Hepatocyte (in vitro differentiated cells): ENCODE results near the gene PLEKHA5.

Experiments
- EZH2 ChIP-seq: fragments of 200-600 bp; sonication (generic); IDR thresholded peaks from 2 replicates; pipeline ENCODE4 v1.6.1; 2016; ENCODE audit warnings: antibody characterized with exemption, mild to moderate bottlenecking, borderline replicate concordance
- TF ChIP-seq, protein P1 (sequence below): fragments of 200-600 bp; sonication (generic); IDR thresholded peaks from 2 replicates; pipeline ENCODE4 v1.5.1; 2016; ENCODE audit warnings: antibody characterized with exemption, mild to moderate bottlenecking; ENCODE audit not compliant: poor library complexity

DNA sequence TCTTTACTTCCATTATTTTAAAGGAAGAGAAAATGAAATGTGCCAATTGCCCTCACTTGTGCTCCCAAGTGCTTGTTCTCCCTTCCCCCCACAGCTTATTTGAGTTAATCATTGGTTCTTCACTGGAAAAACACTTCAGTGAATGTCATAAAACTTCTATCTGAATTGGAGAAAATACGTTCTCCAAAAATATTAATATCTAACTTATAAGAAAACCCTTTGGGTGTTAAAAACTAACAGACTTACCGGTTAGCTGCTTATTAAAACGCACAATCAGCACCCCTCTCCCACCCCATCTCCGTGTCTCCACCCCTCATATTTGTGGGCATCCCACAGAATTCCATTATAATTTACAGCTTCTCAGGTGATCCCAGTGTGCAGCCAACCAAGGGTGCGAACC is 31.7 kb downstream of the PLEKHA5 start:
- TF ChIP-seq, protein P1, sequence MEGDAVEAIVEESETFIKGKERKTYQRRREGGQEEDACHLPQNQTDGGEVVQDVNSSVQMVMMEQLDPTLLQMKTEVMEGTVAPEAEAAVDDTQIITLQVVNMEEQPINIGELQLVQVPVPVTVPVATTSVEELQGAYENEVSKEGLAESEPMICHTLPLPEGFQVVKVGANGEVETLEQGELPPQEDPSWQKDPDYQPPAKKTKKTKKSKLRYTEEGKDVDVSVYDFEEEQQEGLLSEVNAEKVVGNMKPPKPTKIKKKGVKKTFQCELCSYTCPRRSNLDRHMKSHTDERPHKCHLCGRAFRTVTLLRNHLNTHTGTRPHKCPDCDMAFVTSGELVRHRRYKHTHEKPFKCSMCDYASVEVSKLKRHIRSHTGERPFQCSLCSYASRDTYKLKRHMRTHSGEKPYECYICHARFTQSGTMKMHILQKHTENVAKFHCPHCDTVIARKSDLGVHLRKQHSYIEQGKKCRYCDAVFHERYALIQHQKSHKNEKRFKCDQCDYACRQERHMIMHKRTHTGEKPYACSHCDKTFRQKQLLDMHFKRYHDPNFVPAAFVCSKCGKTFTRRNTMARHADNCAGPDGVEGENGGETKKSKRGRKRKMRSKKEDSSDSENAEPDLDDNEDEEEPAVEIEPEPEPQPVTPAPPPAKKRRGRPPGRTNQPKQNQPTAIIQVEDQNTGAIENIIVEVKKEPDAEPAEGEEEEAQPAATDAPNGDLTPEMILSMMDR, result no peak
- no peak for TF ChIP-seq EZH2
